Natural killer cell (primary cell): ENCODE measurements around the gene LUZP2. TPM values are rescaled to one million over a fixed set of nuclear protein-coding genes. Genes with fewer than 3 reads are reported as not detected.
"Not testable (repeated sequence)": the region's sequence is repeated elsewhere in the genome, so short reads cannot be mapped to it uniquely, and the experiment has no call there.

Experiments used
- ATAC-seq, 3 donors: fragments of 150-1000 bp in 2 of 3; fragments of 200-7000 bp in 1 of 3; cut with Tn5 transposase; 1 replicate in 1 of 3; 2 replicates in 2 of 3; pipeline ENCODE4 v1.10.0; 2021; ENCODE audit warnings: mild to moderate bottlenecking in 2 of 3, moderate library complexity in 2 of 3
- DNase-seq, 2 donors: peaks; one replicate each; pipeline versions ENCODE4 v3.0.0 to v3.0.0-alpha.2; 2013 to 2021; ENCODE audit warnings: mixed read lengths in 1 of 2
- H3K27ac ChIP-seq: one replicate; pipeline ENCODE4 v1.5.1; 2013; ENCODE audit warnings: mild to moderate bottlenecking, low read length
- H3K27me3 ChIP-seq: one replicate; pipeline ENCODE4 v1.6.1; 2013; ENCODE audit warnings: low read length; ENCODE audit not compliant: control insufficient read depth, insufficient read depth
- H3K36me3 ChIP-seq: one replicate; pipeline ENCODE4 v1.6.1; 2013; ENCODE audit warnings: low read length; ENCODE audit not compliant: control insufficient read depth, insufficient read depth
- H3K4me1 ChIP-seq: one replicate; pipeline ENCODE4 v1.6.1; 2013; ENCODE audit warnings: low read length; ENCODE audit not compliant: control insufficient read depth, insufficient read depth
- H3K4me3 ChIP-seq: one replicate; pipeline ENCODE4 v1.5.1; 2013; ENCODE audit warnings: low read length
- H3K9me3 ChIP-seq: one replicate; pipeline ENCODE4 v1.6.1; 2013; ENCODE audit warnings: low read length; ENCODE audit not compliant: control insufficient read depth, insufficient read depth
- H3K27ac Mint-ChIP-seq, 2 donors: one replicate each; pipeline ENCODE4 v1.8.0; 2022; ENCODE audit warnings: mild to moderate bottlenecking in 2 of 2, mixed read lengths in 2 of 2, moderate library complexity in 1 of 2
- H3K27me3 Mint-ChIP-seq, 2 donors: one replicate each; pipeline ENCODE4 v1.8.0; 2022; ENCODE audit warnings: low read depth in 2 of 2, mixed read lengths in 2 of 2
- H3K36me3 Mint-ChIP-seq: one replicate; pipeline ENCODE4 v1.8.0; 2022; ENCODE audit warnings: mixed read lengths
- H3K4me1 Mint-ChIP-seq, 2 donors: one replicate each; pipeline ENCODE4 v1.8.0; 2022; ENCODE audit warnings: mixed read lengths in 2 of 2
- H3K4me3 Mint-ChIP-seq: one replicate; pipeline ENCODE4 v1.8.0; 2022; ENCODE audit warnings: mild to moderate bottlenecking, moderate library complexity, mixed read lengths
- H3K9me3 Mint-ChIP-seq, 2 donors: one replicate each; pipeline ENCODE4 v1.8.0; 2022; ENCODE audit warnings: mixed read lengths in 2 of 2
- WGBS: methylation state at CpG from one replicate; pipeline ENCODE4 v1.1.7; 2013; ENCODE audit warnings: missing lambda C conversion rate; ENCODE audit not compliant: insufficient coverage; 5-methylcytosine and 5-hydroxymethylcytosine counted together
- intact Hi-C: fragments of 100-400 bp; cut with micrococcal nuclease; formaldehyde crosslinking; loops from one replicate; pipeline ENCODE4 v1.14.2; 2022
- total RNA-seq, 4 donors: library from RNA; stranded (reverse); fragments of 120-200 nt in 1 of 4; gene quantifications; one replicate each; pipeline versions ENCODE4 v1.2.3 to v1.2.4, GENCODE V29; 2013 to 2022
- TF ChIP-seq, protein P1 (sequence below): fragments of 200-600 bp; IDR thresholded peaks from one replicate; pipeline ENCODE4 v1.8.0; 2022; ENCODE audit warnings: antibody characterized with exemption

LUZP2 gene
- total RNA-seq, 3 donors from 2014 or later (not counting 1 experiment from before 2014, with no cell fraction given) = not detected

DNA sequence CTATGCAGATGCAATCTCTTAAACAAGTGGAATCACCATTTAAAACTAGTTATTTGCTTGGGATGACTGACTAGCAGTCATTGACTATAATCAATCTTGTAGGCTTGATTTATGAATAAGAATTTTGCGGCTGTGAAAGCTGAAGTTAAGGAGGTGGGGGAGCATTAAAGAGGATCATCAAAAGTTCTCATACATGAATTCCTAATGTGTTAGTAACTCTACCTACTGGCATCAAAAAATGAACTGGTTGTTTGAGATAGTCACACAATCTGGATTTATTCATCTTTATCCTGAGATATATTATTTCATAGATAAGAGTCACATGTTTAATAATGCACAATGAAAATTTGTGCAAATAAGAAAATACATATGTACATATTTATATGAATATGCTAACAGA lies 393.6 kb downstream of the LUZP2 start:
- Mint-ChIP-seq H3K4me3 (no peak overlapping the region), H3K9me3 (peaks cover 6 to 10% of the 10 kb centered on the region in 2 donors), H3K27me3 (no peaks in the 10 kb centered on the region), H3K27ac (no peak overlapping the region), H3K36me3 (no peaks in the 10 kb centered on the region), H3K4me1 (no peaks in the 10 kb centered on the region)
- ATAC-seq (no peak), DNase-seq (no peak)
- no CpG with 5 or more reads among the region's 1 CpG for WGBS
- no peaks in the 10 kb centered on the region for H3K36me3 ChIP-seq
- intact Hi-C loops = no loop called here
- H3K27ac ChIP-seq = no peak overlapping the region
- H3K9me3 ChIP-seq = no peaks in the 10 kb centered on the region
- TF ChIP-seq, protein P1, sequence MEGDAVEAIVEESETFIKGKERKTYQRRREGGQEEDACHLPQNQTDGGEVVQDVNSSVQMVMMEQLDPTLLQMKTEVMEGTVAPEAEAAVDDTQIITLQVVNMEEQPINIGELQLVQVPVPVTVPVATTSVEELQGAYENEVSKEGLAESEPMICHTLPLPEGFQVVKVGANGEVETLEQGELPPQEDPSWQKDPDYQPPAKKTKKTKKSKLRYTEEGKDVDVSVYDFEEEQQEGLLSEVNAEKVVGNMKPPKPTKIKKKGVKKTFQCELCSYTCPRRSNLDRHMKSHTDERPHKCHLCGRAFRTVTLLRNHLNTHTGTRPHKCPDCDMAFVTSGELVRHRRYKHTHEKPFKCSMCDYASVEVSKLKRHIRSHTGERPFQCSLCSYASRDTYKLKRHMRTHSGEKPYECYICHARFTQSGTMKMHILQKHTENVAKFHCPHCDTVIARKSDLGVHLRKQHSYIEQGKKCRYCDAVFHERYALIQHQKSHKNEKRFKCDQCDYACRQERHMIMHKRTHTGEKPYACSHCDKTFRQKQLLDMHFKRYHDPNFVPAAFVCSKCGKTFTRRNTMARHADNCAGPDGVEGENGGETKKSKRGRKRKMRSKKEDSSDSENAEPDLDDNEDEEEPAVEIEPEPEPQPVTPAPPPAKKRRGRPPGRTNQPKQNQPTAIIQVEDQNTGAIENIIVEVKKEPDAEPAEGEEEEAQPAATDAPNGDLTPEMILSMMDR = no peak
- no peaks in the 10 kb centered on the region for H3K27me3 ChIP-seq
- H3K4me3 ChIP-seq = no peak overlapping the region
- no peaks in the 10 kb centered on the region for H3K4me1 ChIP-seq

DNA sequence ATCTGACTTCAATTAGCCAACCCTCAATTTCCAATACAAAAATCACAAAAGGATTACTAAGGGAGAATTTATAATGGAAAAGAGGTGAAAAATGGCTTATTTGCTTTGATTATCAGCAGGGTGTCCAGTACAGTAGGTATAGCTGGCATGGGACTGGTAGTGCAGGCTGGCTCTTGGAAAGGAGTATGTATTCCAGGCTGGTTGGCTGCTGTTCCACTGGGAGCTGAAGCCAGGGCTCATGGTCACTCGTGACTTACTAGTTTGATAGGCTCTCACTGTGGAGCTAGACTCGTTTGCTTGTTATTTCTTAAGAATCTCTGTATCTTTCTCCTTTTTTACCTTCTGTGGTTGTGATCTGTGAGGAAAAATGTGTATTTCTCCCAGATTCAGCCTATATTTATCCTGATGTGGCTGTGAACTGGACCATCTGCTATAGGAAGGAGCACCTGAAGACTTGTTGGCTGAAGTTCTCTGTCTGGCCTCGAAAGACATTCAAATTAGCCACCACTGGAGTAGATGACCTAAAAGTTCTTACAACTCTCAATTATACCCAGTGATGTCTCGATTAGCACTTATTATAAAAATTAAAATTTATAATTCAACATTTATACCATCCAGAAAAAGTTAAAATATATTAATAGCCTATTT lies 395.1 kb downstream of the LUZP2 start:
- intact Hi-C loops, H3K9me3 Mint-ChIP-seq, H3K27ac Mint-ChIP-seq, H3K4me1 ChIP-seq, H3K4me1 Mint-ChIP-seq, DNase-seq, H3K36me3 Mint-ChIP-seq, H3K36me3 ChIP-seq, H3K27me3 ChIP-seq, H3K4me3 Mint-ChIP-seq, H3K9me3 ChIP-seq, H3K27me3 Mint-ChIP-seq, H3K27ac ChIP-seq, ATAC-seq, H3K4me3 ChIP-seq: not testable (repeated sequence)
- WGBS = 77% methylated on average over 2 of the region's 4 CpGs

DNA sequence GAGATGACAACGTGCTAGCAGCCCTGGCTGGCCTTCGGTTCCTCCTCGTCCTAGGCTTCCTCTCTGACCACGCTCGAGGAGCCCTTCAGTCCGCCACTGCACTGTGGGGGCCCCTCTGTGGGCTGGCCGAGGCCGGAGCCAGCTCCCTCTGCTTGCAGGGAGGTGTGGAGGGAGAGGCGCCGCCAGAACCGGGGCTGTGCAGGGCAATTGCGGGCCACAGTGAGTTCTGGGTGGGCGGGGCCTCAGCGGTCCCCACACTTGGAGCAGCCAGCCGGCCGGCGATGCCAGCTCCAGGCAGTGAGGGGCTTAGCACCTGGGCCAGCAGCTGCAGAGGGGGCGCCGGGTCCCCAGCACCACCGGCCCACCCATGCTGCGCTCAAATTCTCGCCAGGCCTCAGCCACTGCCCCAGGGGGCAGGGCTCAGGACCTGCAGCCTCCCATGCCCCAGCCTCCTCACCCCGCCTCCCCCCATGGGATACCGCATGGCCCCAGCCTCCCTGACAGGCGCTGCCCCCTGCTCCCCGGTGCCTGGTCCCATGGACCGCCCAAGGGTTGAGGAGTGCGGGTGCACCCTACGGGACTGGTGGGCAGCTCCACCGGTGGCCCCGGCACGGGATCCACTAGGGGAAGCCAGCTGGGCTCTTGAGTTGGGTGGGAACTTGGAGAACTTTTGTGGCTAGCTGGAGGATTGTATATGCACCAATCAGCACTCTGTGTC lies 399.4 kb downstream of the LUZP2 start:
- Histone ChIP-seq H3K27ac (no peak overlapping the region), H3K4me3 (no peak overlapping the region), H3K36me3 (no peaks in the 10 kb centered on the region), H3K9me3 (no peaks in the 10 kb centered on the region), H3K4me1 (no peaks in the 10 kb centered on the region), H3K27me3 (no peaks in the 10 kb centered on the region)
- TF ChIP-seq, protein P1 = no peak
- no peaks in the 10 kb centered on the region for H3K36me3 Mint-ChIP-seq
- DNase-seq (no peak), ATAC-seq (no peak)
- intact Hi-C loops = no loop called here
- H3K27me3 Mint-ChIP-seq = no peaks in the 10 kb centered on the region
- 95% methylated on average over 32 of the region's 32 CpGs for WGBS
- H3K4me3 Mint-ChIP-seq = no peak overlapping the region
- peaks cover 0 to 6% of the 10 kb centered on the region in 2 donors for H3K4me1 Mint-ChIP-seq
- no peak overlapping the region for H3K27ac Mint-ChIP-seq
- peaks cover 4 to 5% of the 10 kb centered on the region in 2 donors for H3K9me3 Mint-ChIP-seq

DNA sequence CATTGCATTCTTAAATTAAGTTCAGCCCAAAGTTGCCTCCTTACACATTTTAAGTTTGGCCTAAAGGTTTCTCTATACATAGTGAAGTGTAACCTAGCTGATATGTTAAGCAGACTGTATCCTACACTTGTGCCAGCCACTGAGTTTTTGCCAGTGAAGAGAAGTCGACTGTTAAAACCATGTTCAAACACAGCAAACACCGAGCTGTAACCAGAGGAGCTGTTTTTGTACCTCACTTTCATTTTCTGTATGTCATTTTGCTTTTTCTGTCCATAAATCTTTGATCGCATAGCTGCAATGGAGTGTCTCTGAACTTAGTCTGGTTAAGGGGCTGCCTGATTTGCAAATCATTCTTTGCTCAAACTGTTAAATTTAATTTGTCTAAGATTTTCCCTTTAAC lies 403.7 kb downstream of the LUZP2 start:
- ATAC-seq = no peak
- no peak for DNase-seq
- Mint-ChIP-seq H3K36me3 (no peaks in the 10 kb centered on the region), H3K4me1 (peaks cover 0 to 6% of the 10 kb centered on the region in 2 donors), H3K27ac (peak overlapping the region in 1 of 2 donors; percentile 19), H3K4me3 (no peak overlapping the region), H3K27me3 (no peaks in the 10 kb centered on the region), H3K9me3 (peaks cover 0 to 2% of the 10 kb centered on the region in 2 donors)
- H3K4me3 ChIP-seq = no peak overlapping the region
- H3K27me3 ChIP-seq = no peaks in the 10 kb centered on the region
- WGBS = 6% methylated on average over 3 of the region's 3 CpGs
- intact Hi-C loops = no loop called here
- TF ChIP-seq, protein P1 = peak; percentile 5
- no peak overlapping the region for H3K27ac ChIP-seq
- H3K4me1 ChIP-seq = no peaks in the 10 kb centered on the region
- H3K36me3 ChIP-seq = no peaks in the 10 kb centered on the region
- no peaks in the 10 kb centered on the region for H3K9me3 ChIP-seq
